Limb (tissue), 2 donors: ENCODE results near the gene NDUFA11.
"Not testable (repeated sequence)": the region's sequence is repeated elsewhere in the genome, so short reads cannot be mapped to it uniquely, and the experiment has no call there.

ENCODE experiments used
- DNase-seq, 2 donors: peaks; one replicate each; pipeline ENCODE4 v3.0.0-alpha.2; 2016; ENCODE audit errors: extremely low spot score in 2 of 2

The NDUFA11 gene

DNA sequence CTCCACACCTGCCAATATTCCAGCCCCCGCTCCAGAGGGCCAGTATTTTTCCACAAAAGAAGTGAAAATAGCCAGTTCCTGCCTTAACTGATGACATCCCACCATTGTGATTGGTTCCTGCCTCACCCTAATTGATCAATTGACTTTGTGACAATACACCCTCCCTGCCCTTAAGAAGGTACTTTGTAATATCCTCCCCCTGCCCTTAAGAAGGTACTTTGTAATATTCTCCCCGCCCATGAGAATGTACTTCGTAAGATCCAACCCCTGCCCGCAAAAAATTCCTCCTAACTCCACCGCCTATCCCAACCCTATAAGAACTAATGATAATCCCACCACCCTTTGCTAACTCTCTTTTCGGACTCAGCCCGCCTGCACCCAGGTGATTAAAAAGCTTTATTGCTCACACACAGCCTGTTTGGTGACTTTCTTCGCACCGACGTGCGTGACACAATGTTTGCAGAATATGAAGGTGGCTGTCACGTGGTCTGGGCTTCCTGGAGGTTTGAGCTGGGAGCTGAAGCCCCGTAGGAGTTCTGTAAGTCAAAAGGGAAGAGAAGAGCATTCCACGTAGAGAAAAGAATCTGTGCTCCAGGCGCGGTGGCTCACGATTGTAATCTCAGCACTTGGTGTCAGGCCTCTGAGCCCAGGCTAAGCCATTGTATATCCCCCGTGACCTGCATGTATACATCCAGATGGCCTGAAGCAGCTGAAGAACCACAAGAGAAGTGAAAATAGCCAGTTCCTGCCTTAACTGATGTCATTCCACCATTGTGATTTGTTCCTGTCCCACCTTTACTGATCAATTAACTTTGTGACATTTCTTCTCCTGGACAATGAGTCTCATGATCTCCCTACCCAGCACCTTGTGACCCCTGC, 46.1 kb downstream of the NDUFA11 start:
- no peak for DNase-seq

DNA sequence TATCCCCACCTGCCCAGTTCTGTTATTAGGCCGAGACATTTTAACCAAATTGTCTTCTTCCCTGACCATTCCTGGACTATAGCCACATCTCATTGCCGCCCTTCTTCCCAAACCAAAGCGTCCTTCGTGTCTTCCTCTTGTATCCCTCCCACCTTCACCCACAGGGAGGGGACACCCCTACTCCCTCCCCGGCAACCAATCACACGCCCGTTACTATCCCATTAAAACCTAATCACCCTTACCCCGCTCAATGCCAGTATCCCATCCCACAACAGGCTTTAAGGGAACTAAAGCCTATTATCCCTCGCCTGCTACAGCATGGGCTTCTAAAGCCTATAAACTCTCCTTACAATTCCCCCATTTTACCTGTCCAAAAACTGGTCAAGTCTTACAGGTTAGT, 48.4 kb downstream of the NDUFA11 start:
- DNase-seq: not testable (repeated sequence)

DNA sequence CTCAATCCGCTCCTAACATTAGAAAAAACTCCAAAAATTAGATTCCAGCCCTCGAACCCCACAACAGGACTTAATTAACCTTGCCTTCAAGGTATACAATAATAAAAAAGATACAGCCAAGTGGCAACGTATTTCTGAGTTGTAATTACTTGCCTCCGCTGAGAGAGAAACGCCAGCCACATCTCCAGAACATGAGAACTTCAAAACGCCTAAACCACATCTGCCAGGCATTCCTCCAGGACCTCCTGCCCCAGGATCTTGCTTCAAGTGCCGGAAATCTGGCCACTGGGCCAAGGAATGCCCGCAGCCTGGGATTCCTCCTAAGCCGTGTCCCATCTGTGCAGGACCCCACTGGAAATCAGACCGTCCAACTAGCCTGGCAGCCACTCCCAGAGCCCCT, 49.5 kb downstream of the NDUFA11 start:
- not testable (repeated sequence) for DNase-seq

DNA sequence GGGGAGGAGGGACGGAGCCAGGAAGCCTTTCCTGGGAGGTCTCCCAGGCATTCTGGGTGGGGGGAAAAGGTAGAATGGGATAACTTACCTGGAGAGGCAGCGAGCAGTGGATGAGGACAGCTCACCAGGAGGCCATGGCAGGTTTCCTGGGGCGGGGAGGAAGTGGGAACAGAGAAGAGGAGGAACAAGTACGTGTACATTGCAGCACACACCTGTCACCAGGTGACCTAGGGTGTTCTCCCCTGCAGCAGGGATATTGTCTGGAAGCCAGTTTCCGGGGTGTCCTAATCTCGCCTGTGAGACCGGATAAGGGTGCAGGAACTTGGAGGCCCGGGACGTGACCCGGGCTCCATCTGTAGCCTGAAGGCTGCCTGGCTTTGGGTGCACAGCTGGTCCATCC, 52.3 kb downstream of the NDUFA11 start, which contains the start of gene FUT3:
FUT3 (minus strand) TSS at position 148 of the 400 bp plus-strand sequence.
- no peak for DNase-seq

DNA sequence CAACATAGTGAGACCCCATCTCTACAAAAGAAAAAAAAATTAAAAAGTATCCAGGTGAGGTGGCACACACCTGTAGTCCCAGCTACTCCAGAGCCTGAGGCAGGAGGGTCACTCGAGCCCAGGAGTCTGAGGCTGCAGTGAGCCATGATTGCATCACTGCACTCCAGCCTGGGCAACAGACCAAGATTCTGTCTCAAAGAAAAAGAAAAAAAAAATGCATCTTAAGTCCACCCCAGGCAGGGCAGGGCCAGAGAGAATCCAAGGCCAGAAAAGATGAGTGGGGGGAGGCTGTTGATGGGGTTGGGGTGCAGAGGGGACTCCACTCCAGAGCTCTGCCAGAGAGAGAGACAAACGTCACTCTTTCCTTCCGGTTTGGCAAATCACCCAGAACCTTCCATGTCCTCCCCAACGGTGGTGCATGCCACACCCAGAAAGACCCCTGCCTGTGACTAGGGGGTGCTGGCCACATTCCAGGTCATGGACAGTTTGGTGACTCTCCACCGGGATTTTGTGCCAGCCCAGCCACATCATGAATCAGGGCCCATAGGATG, 52.8 kb downstream of the NDUFA11 start:
- no peak for DNase-seq

DNA sequence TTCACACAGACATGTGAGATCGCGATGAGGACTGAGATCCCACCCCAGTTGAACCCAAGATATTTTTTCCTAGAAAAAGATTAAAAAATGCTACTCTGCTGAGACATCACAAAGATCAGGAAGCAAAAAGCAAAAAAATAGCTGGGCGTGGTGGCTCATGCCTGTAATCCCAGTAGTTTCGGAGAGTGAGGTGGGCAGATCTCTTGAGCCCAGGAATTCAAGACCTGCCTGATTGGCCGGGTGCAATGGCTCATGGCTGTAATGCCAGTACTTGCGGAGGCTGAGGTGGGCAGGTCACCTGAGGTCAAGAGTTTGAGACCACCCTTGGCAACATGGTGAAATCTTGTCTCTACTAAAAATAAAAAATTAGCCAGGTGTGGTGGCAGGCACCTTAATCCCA, 53.4 kb downstream of the NDUFA11 start:
- DNase-seq: no peak

DNA sequence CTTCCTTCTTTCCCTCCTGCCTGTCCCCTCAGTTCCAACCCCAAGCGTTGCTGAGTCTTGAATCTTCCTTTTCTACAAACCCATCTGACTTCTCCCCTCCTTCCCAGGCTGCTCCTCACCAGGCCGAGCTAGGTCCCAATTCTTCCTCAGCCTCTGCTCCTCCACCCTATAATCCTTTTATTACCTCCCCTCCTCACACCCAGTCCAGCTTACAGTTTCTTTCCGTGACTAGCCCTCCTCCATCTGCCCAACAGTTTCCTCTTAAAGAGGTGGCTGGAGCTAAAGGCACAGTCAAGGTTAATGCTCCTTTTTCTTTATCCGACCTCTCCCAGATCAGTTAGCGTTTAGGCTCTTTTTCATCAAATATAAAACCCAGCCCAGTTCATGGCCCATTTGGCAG, 55.0 kb downstream of the NDUFA11 start:
- DNase-seq: not testable (repeated sequence)

DNA sequence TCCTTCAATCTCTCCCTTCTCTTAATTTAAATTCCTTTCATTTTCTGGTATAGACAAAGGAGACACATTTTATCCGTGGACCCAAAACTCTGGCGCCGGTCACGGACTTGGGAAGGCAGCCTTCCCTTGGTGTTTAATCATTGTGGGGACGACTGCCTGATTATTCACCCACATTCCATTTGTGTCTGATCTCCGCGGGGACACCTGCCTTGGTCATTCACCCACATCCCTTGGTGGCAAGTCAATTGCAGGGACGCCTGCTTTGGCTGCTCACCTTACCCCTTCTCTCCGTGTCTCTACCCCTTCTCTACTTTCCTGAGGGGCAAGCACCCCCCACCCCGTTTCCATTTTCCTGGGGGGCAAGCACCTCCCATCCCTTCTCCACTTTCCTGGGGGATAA, 55.7 kb downstream of the NDUFA11 start:
- not testable (repeated sequence) for DNase-seq
